Neural cell (in vitro differentiated cells): ENCODE results near the gene FAM53B.

Source experiments
- CTCF ChIP-seq: fragments of 450-650 bp; IDR thresholded peaks from 2 replicates; pipeline ENCODE4 v1.5.1; 2014; ENCODE audit warnings: antibody characterized with exemption, mild to moderate bottlenecking, moderate library complexity; ENCODE audit not compliant: poor library complexity, severe bottlenecking
- EP300 ChIP-seq: fragments of 450-650 bp; conservative IDR thresholded peaks from 2 replicates; pipeline ENCODE4 v1.6.1; 2014; ENCODE audit warnings: antibody characterized with exemption, mild to moderate bottlenecking, moderate library complexity; ENCODE audit not compliant: poor library complexity, severe bottlenecking
- EZH2 ChIP-seq: fragments of 200-600, 300-800 bp; shearing (Covaris generic), sonication (generic); IDR thresholded peaks from 2 replicates; pipeline ENCODE4 v1.6.1; 2014; ENCODE audit warnings: antibody characterized with exemption, low read length, borderline replicate concordance, mild to moderate bottlenecking; ENCODE audit not compliant: insufficient read depth, poor library complexity, severe bottlenecking
- MXI1 ChIP-seq: fragments of 450-650 bp; conservative IDR thresholded peaks from 2 replicates; pipeline ENCODE4 v1.6.1; 2014; ENCODE audit warnings: antibody characterized with exemption, mild to moderate bottlenecking; ENCODE audit not compliant: poor library complexity, severe bottlenecking
- POLR2AphosphoS5 ChIP-seq: IDR thresholded peaks from 2 replicates; pipeline ENCODE4 v1.6.1; 2012
- RAD21 ChIP-seq: fragments of 450-650 bp; conservative IDR thresholded peaks from 2 replicates; pipeline ENCODE4 v1.6.1; 2014; ENCODE audit warnings: antibody characterized with exemption, mild to moderate bottlenecking, moderate library complexity
- REST ChIP-seq: IDR thresholded peaks from 2 replicates; pipeline ENCODE4 v1.6.1; 2012; ENCODE audit warnings: borderline replicate concordance
- SMC3 ChIP-seq: fragments of 450-650 bp; conservative IDR thresholded peaks from 2 replicates; pipeline ENCODE4 v1.6.1; 2014; ENCODE audit warnings: antibody characterized with exemption, mild to moderate bottlenecking, moderate library complexity; ENCODE audit not compliant: poor library complexity
- TAF1 ChIP-seq: IDR thresholded peaks from 2 replicates; pipeline ENCODE4 v1.6.1; 2012; ENCODE audit warnings: low read depth

DNA sequence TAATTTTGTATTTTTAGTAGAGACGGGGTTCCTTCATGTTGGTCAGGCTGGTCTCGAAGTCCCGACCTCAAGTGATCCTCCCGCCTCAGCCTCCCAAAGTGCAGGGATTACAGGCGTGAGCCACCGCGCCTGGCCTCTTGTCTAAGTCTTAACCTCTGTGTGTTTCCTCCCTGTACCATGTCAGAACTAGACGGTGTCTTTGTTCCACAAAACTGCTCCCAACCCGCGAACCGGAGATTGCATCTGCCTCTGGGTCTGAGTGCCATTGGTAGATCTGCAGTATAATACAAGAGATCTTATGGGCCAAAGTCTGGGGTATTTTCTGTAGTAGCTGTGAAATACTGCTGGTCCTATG lies 48.8 kb upstream of the FAM53B start:
- TF ChIP-seq CTCF (no peak), TAF1 (no peak), RAD21 (no peak), POLR2AphosphoS5 (no peak), MXI1 (no peak), REST (no peak), EZH2 (no peak), EP300 (no peak), SMC3 (no peak)
